KMS-11 (cell line): ENCODE data around the gene UTP14A.

Experiments used
- H2AFZ ChIP-seq: fragments of 200-600 bp; sonication (generic); 2 replicates; pipeline ENCODE4 v1.6.1; 2016; ENCODE audit warnings: antibody characterized with exemption, mixed run types, low read depth
- H3K27ac ChIP-seq: fragments of 200-600 bp; sonication (generic); 2 replicates; pipeline ENCODE4 v1.6.1; 2016; ENCODE audit warnings: mild to moderate bottlenecking, mixed run types
- H3K27me3 ChIP-seq: fragments of 200-600 bp; sonication (generic); 2 replicates; pipeline ENCODE4 v1.6.1; 2017; ENCODE audit warnings: mild to moderate bottlenecking, low read depth, mixed run types, moderate library complexity; ENCODE audit not compliant: insufficient read depth
- H3K36me3 ChIP-seq: fragments of 200-600 bp; sonication (generic); 2 replicates; pipeline ENCODE4 v1.6.1; 2017; ENCODE audit warnings: mild to moderate bottlenecking, mixed run types; ENCODE audit not compliant: insufficient read depth
- H3K4me1 ChIP-seq: fragments of 200-600 bp; sonication (generic); 2 replicates; pipeline ENCODE4 v1.6.1; 2016; ENCODE audit warnings: mild to moderate bottlenecking, low read depth, mixed run types; ENCODE audit not compliant: poor library complexity, severe bottlenecking
- H3K4me2 ChIP-seq: fragments of 200-600 bp; sonication (generic); 2 replicates; pipeline ENCODE4 v1.7.0; 2016; ENCODE audit warnings: mild to moderate bottlenecking, mixed run types
- H3K4me3 ChIP-seq: fragments of 200-600 bp; sonication (generic); IDR thresholded peaks from 2 replicates; pipeline ENCODE4 v1.6.1; 2017; ENCODE audit warnings: low read depth, low read length, mixed read lengths; ENCODE audit not compliant: insufficient read depth
- H3K79me2 ChIP-seq: fragments of 200-600 bp; sonication (generic); 2 replicates; pipeline ENCODE4 v1.6.1; 2016; ENCODE audit warnings: low read depth, mixed run types; ENCODE audit not compliant: insufficient read depth
- H3K9ac ChIP-seq: fragments of 200-600 bp; sonication (generic); 2 replicates; pipeline ENCODE4 v1.6.1; 2016; ENCODE audit warnings: mild to moderate bottlenecking, mixed run types
- H4K20me1 ChIP-seq: fragments of 200-600 bp; sonication (generic); 2 replicates; pipeline ENCODE4 v1.6.1; 2016; ENCODE audit warnings: mild to moderate bottlenecking, mixed run types; ENCODE audit not compliant: insufficient read depth
- TF ChIP-seq, protein P1 (sequence below): fragments of 200-600 bp; sonication (generic); conservative IDR thresholded peaks from 2 replicates; pipeline ENCODE4 v1.6.1; 2017; ENCODE audit warnings: low read depth, mild to moderate bottlenecking, antibody characterized with exemption, low read length, moderate library complexity, mixed read lengths

The UTP14A gene

DNA sequence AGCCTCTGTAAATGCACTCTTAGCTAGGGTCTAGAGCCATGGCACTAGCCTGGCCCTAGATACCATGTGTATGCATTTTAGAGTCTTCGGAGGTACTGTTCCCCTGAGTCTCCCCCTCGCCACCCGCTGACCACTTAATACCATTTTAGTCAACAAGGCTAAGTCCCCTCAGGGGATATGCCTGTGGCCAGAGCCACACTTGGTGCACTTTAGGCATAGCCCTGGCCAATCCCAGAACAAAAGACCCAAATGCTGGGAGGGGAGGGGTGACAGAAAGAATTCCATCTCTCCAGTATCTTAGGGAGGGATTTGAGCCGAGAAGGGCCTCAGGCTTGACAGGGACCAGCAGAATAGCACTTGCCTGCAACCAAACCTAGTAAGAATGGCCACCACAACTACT, 47.9 kb downstream of the UTP14A start:
- H3K4me2 ChIP-seq = no peak overlapping the region
- H3K27ac ChIP-seq = no peak overlapping the region
- TF ChIP-seq, protein P1, sequence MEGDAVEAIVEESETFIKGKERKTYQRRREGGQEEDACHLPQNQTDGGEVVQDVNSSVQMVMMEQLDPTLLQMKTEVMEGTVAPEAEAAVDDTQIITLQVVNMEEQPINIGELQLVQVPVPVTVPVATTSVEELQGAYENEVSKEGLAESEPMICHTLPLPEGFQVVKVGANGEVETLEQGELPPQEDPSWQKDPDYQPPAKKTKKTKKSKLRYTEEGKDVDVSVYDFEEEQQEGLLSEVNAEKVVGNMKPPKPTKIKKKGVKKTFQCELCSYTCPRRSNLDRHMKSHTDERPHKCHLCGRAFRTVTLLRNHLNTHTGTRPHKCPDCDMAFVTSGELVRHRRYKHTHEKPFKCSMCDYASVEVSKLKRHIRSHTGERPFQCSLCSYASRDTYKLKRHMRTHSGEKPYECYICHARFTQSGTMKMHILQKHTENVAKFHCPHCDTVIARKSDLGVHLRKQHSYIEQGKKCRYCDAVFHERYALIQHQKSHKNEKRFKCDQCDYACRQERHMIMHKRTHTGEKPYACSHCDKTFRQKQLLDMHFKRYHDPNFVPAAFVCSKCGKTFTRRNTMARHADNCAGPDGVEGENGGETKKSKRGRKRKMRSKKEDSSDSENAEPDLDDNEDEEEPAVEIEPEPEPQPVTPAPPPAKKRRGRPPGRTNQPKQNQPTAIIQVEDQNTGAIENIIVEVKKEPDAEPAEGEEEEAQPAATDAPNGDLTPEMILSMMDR = no peak
- no peaks in the 10 kb centered on the region for H3K27me3 ChIP-seq
- no peak overlapping the region for H3K9ac ChIP-seq
- no peaks in the 10 kb centered on the region for H4K20me1 ChIP-seq
- peaks cover 30% of the 10 kb centered on the region for H3K4me1 ChIP-seq
- no peak overlapping the region for H2AFZ ChIP-seq
- H3K36me3 ChIP-seq = no peaks in the 10 kb centered on the region
- no peaks in the 10 kb centered on the region for H3K79me2 ChIP-seq
- H3K4me3 ChIP-seq = no peak overlapping the region

DNA sequence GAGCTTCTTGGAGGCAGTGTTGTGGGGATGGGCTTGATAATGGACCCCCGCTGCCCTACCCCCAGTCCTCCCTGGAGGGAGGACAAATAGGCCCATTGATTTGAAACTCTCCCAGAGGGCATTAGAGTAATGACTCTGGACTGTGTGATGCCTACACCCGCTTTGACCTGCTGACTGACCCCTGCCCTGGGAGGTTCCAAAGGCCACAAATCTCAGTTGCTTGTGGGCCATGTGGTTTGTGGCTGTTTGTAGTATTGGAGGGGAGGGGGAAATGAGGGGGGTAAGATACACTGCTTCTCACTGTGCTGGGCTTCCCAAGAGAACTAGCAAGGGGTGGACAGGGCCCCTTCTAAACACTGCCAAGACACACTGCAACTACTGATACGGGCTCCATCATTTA, 48.8 kb downstream of the UTP14A start:
- H3K27ac ChIP-seq = no peak overlapping the region
- H3K9ac ChIP-seq = no peak overlapping the region
- no peaks in the 10 kb centered on the region for H3K36me3 ChIP-seq
- no peaks in the 10 kb centered on the region for H3K79me2 ChIP-seq
- H3K4me1 ChIP-seq = peaks cover 30% of the 10 kb centered on the region
- no peaks in the 10 kb centered on the region for H3K27me3 ChIP-seq
- TF ChIP-seq, protein P1 = no peak
- H3K4me2 ChIP-seq = no peak overlapping the region; the same call in 1 of the 2 replicates
- no peak overlapping the region for H3K4me3 ChIP-seq
- H4K20me1 ChIP-seq = no peaks in the 10 kb centered on the region
- no peak overlapping the region for H2AFZ ChIP-seq

DNA sequence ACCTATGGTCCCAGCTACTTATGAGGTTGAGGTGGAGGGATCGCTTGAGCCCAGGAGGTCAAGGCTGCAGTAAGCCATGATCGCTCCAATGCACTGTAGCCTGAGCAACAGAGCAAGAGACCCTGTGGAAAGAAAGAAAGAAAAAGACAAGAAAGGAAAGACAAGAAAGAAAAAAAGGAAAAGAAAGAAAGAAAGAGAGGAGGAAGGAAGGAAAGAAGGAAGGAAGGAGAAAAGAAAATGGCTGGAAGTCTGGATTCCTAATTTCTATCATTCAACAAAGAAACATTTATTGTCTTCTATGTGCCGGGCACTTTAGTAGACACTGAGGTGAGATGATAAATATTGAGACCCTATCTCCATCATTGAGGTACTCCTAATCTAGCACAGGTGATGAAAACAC, 49.7 kb downstream of the UTP14A start:
- no peaks in the 10 kb centered on the region for H3K27me3 ChIP-seq
- no peak overlapping the region for H2AFZ ChIP-seq
- H3K79me2 ChIP-seq = no peaks in the 10 kb centered on the region
- H3K4me3 ChIP-seq = no peak overlapping the region
- no peak overlapping the region for H3K4me2 ChIP-seq
- H3K4me1 ChIP-seq = peaks cover 30% of the 10 kb centered on the region
- no peak overlapping the region for H3K27ac ChIP-seq
- no peak overlapping the region for H3K9ac ChIP-seq
- no peaks in the 10 kb centered on the region for H4K20me1 ChIP-seq
- TF ChIP-seq, protein P1 = no peak
- H3K36me3 ChIP-seq = no peaks in the 10 kb centered on the region

DNA sequence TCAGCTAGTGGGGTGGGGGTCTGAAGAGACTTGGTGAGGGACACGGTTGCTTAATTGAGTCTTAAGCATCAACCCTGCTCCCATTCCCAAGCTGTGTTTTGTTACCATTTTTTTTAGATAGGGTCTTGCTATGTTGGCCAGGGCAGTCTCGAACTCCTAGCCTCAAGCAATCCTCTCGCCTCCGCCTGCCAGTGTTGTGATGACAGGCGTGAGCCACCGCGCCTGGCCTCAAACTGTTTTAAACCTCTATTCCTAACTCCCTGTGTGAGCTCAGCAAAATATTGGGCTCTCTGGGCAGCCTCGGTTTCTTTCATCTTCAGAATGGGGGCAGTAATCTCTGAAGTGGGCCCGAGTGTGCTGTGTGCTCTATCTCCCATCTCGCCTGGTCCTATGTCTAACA, 50.2 kb downstream of the UTP14A start:
- Histone ChIP-seq H3K9ac (no peak overlapping the region), H4K20me1 (no peaks in the 10 kb centered on the region), H3K4me3 (no peak overlapping the region), H3K36me3 (no peaks in the 10 kb centered on the region), H3K4me1 (peaks cover 30% of the 10 kb centered on the region), H3K27me3 (no peaks in the 10 kb centered on the region), H3K27ac (no peak overlapping the region), H3K4me2 (no peak overlapping the region), H3K79me2 (no peaks in the 10 kb centered on the region), H2AFZ (no peak overlapping the region)
- TF ChIP-seq, protein P1 = no peak
